ENCODE results near the gene ENPP6.

ENPP6 gene

GRCh38 chr4:184101711-184102110 is 116.0 kb downstream of the ENPP6 start:
- no peak for DNase-seq

GRCh38 chr4:184100297-184100885 is 117.3 kb downstream of the ENPP6 start:
- peak; percentile 64 for DNase-seq

GRCh38 chr4:184099535-184099966 is 118.1 kb downstream of the ENPP6 start:
- DNase-seq: peak; percentile 82

- peak; percentile 49 for DNase-seq
Observed at GRCh38 chr4:184099000-184099399, 118.7 kb downstream of the ENPP6 start.

GRCh38 chr4:184097815-184098214 is 119.9 kb downstream of the ENPP6 start:
- no peak for DNase-seq

- peak; percentile 76 for DNase-seq
Observed at GRCh38 chr4:184097241-184097605, 120.5 kb downstream of the ENPP6 start.

- DNase-seq: peak; percentile 54
Observed at GRCh38 chr4:184096561-184097240, 121.0 kb downstream of the ENPP6 start.

GRCh38 chr4:184094532-184095159 is 123.0 kb downstream of the ENPP6 start:
- DNase-seq: no peak

- no peak for DNase-seq
Observed at GRCh38 chr4:184091986-184092385, 125.7 kb downstream of the ENPP6 start.

- DNase-seq: no peak
Observed at GRCh38 chr4:184090571-184090970, 127.1 kb downstream of the ENPP6 start.

GRCh38 chr4:184080674-184081073 is 137.0 kb downstream of the ENPP6 start:
- DNase-seq: no peak

- no peak for DNase-seq
Observed at GRCh38 chr4:184074677-184075388, 142.8 kb downstream of the ENPP6 start.

- DNase-seq: no peak
Observed at GRCh38 chr4:184067931-184068554, 149.6 kb downstream of the ENPP6 start.

- DNase-seq: no peak
Observed at GRCh38 chr4:184066584-184067300, 150.9 kb downstream of the ENPP6 start.

- DNase-seq: no peak
Observed at GRCh38 chr4:184064877-184065276, 152.8 kb downstream of the ENPP6 start.

- no peak for DNase-seq
Observed at GRCh38 chr4:184062769-184063168, 154.9 kb downstream of the ENPP6 start.

- DNase-seq: no peak
Observed at GRCh38 chr4:184061582-184061981, 156.1 kb downstream of the ENPP6 start.

- no peak for DNase-seq
Observed at GRCh38 chr4:184059099-184059498, 158.6 kb downstream of the ENPP6 start.

- DNase-seq: no peak
Observed at GRCh38 chr4:184058026-184058425, 159.6 kb downstream of the ENPP6 start.

GRCh38 chr4:184056877-184057276 is 160.8 kb downstream of the ENPP6 start:
- no peak for DNase-seq

- no peak for DNase-seq
Observed at GRCh38 chr4:184053434-184053833, 164.2 kb downstream of the ENPP6 start.

- DNase-seq: no peak
Observed at GRCh38 chr4:184052616-184053015, 165.1 kb downstream of the ENPP6 start.
